HG03103 (cell line): ENCODE measurements around the gene CEPT1.
"Not testable (repeated sequence)": the region's sequence is repeated elsewhere in the genome, so short reads cannot be mapped to it uniquely, and the experiment has no call there.

Experiments
- ATAC-seq: cut with Tn5 transposase; IDR thresholded peaks from one replicate; pipeline ENCODE4 v1.9.1; 2021; ENCODE audit warnings: low read depth; ENCODE audit not compliant: unreplicated experiment

The CEPT1 gene

DNA sequence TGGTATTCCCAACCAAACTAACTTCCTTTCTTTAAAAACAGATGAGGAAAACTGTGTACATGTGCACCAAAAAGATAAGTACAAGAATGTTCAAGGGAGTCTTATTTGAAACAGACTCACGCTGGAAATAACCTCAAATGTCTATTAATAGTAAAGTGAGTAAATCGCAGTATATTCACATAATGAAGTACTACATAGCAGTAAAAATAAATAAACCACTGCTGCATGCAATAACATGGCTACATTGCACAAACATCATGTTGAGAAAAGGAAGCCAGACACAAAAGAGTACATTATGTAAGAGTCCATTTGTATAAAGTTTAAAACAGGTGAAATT, 65.7 kb downstream of the CEPT1 start:
- ATAC-seq: no peak

GRCh38 chr1:111208921-111209320, 68.9 kb downstream of the CEPT1 start:
- no peak for ATAC-seq

- ATAC-seq: no peak
Measured at GRCh38 chr1:111209622-111210021, 69.6 kb downstream of the CEPT1 start.

- ATAC-seq: no peak
Measured at GRCh38 chr1:111211921-111212320, 71.9 kb downstream of the CEPT1 start.

DNA sequence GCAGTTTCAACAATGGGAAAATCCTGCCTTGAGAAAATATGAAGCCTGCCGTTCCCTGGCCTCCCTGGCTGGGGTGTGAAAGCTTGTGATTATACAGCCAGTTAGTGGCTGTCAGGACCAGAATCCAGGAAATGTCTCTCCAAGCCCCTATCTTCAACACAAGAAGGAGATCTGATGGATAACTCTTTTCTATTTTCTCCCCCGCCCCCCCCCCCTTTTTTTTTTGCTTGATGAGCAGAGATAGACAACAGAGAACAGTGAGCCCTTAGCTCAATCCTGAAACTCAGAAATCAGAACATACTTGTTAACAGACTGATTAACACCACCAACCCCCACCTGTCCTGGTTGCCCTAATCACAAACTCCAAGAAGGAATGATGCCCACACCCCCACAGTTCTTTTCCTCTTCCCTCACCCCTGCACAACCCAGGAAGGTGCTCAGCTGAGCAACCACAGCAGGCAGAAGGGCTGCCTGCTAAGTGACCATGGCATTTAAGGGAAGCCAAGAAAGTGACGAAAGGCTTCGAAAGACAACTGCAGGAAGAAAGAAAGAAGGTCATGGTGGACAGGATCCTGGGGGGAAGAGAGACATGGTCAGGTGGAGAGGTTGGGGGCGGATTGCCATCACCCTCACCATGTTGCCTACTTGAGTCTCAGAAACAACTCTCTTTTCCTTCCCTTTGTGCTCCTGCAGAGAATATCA, 72.8 kb downstream of the CEPT1 start:
- ATAC-seq: no peak

DNA sequence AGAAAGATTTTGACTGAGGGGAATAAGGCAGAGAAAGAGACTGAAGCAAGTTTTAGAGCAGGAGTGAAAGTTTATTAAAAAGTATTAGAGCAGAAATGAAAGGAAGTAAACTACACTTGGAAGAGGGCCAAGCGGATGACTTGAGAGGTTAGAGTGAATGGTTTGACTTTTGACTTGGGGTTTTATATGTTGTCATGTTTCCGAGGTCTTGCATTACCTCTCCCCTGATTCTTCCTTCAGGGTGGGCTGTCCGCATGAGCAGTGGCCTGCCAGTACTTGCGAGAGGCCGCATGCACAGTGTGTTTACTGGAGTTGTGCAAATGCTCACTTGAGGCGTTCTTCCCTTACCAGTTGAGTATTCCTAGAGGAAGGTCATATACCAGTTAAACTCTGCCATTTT, 73.4 kb downstream of the CEPT1 start:
- ATAC-seq: no peak

DNA sequence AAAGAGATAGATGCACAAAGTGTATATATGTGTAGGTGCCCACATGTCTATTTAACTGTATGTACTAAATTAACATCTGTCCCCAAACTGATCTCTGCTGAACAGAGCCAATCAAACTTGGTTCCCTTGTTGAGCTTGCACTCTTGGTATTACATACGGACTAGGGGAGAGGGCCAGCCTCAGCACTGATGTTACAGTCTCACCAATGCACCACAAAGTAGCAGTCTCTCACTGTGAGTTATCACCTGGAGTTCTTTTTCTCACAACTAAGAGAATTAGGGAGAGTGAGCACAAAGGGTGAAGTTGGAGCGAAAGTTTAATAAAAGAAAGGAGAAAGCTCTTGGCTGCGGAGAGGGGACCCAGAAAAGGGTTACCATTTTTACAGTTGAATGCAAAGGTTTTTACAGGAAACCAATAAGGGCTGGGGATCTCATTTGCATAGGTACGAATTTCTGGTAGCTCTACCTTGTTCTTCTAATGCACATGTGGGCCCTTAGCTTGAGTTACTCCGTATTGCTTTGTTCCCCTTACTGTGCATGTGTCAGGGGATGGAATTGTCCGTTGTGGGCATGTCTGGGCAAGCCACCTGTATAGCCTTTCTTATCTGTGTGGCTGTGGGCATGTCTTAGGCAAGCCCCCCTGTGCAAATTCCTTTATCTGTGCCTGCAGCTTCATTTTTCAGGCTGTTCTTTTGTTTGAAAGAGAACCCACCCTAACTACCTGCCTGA, 74.2 kb downstream of the CEPT1 start:
- no peak for ATAC-seq

DNA sequence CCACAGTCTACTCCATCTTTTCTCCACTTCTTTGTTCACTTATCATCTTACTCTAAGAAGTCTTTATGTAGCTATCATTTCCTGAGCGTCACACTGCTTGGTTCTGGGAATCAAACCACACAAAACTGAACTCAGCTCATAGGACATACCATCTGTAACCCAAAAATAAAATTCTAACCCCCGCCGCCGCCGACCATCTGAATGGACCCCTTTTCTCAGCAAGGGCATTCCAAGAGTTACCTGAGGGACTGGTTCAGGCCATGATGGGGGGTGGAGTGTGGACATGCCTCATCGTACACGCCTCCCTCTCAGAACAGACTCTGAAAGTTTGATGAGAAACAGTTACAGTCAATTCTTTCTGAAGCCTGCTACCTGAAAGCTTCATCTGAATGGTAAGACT, 74.9 kb downstream of the CEPT1 start:
- no peak for ATAC-seq

DNA sequence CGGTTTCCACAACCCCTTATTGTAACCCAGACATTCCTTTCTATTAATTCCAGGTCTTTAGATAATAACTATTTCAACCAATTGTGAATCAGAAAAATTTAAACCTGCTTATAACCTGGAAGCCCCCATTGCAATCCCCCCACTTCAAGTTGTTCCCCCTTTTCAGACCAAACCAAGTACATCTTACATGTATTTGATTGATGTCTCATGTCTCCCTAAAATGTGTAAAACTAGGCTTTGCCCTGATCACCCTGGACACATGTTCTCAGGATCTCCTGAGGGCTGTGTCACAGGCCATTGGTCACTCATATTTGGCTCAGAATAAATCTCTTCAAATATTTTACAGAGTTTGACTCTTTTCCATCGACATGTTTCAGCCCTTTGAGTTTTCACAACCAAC, 75.3 kb downstream of the CEPT1 start:
- not testable (repeated sequence) for ATAC-seq

- ATAC-seq: no peak
Measured at GRCh38 chr1:111216751-111217150, 76.7 kb downstream of the CEPT1 start.

- no peak for ATAC-seq
Measured at GRCh38 chr1:111217183-111217910, 77.3 kb downstream of the CEPT1 start.

DNA sequence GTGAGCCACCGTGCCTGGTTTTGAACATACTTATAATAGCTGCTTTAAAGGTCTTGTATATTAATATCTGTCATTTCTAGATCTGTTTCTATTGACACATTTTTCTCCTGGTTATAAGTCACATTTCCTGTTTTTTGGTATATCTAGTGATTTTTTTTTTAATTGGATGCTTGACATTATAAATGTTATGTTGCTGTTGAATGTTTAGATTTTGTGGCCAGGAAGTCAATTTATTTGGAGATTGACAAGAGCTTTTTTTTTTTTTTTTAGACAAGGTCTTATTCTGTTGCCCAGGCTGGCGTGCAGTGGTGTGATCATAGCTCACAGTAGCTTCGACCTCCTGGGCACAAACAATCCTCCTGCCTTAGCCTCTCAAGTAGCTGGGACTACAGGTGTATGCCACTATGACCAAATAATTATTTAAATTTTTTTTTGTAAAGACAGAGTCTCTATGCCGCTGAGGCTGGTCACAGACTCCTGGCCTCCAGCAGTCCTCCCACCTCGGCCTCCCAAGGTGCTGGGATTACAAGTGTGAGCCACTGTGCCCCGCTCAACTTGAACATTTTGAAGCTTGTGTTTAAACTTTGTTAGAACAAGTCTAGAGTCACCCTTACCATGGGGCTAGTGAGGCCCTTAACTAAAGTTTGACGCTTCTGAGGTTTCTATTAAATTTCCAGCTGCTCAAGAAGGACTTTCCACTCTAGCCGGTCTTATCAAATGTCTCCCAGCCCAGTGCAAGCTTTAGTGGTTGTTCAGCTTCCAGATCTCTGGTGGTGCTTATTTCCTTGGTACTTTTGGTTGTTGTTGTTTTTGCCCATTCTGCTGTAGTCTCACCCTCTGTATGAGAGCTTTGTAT, 78.9 kb downstream of the CEPT1 start:
- no peak for ATAC-seq

DNA sequence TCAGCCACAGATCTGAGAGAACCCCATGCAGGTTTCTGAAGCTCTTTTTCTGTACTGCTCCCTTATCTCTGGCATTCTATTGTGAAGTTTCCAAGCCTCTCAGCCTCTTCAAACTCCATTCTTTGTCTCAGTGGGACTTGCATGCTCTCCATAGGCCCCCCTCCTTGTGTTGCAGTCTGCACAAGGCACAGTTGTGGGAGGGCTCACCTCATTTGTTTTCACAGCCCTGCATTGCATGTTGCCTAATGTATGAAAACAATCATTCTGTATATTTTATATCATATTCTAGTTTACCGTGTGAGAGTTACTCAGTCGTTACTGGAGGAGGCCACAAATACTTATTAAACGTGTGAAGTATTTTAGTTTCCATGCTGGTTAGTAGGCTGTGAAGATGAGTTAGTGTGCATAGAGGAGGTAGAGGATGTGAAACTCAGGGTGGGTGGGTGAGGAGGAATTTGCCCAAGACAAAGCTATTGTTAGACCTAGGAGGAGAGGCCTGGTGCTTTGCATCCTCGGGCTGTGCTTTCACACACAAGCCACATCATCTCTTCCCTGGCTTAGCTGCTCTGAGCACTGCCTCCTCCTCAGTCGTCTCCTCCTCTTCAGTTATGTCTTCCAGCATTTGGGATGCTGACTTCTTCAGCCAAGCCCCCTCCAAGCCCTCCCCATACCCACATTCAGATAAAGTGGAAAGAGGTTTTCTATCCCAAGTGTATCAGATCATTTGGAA, 79.7 kb downstream of the CEPT1 start:
- ATAC-seq: no peak

GRCh38 chr1:111220302-111220890, 80.4 kb downstream of the CEPT1 start:
- no peak for ATAC-seq

- no peak for ATAC-seq
Measured at GRCh38 chr1:111221276-111221632, 81.2 kb downstream of the CEPT1 start.

DNA sequence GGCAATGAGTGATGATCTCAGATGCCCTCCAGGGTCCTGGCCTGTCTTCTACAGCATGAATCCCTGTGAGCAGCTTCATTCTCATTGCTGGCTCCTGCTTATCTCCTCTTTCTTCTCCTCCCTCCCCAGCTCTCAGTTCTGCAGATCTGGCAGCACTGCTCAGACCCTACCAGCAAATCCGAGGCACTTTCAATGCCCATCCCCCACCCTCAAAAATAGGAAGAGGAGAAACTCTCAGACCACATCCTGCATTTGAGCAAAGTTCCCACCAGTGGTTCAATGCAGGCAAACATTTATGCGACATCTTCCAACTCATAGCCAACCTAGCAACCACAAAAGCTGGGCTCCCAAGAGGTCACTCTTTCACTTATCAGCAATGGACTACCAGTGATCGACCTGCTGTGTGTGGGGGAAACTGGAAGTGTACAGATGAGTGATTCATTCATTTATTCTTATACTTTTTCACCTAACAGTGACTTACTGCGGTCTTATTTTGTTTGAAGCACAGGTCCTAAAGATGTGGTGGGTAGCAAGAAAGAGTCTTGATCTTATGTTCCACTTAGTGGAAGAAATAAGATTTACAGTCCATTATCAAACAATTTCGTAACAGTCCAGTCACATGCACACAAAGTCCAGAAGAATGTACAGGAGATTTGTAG, 81.7 kb downstream of the CEPT1 start:
- ATAC-seq: peak; percentile 49

DNA sequence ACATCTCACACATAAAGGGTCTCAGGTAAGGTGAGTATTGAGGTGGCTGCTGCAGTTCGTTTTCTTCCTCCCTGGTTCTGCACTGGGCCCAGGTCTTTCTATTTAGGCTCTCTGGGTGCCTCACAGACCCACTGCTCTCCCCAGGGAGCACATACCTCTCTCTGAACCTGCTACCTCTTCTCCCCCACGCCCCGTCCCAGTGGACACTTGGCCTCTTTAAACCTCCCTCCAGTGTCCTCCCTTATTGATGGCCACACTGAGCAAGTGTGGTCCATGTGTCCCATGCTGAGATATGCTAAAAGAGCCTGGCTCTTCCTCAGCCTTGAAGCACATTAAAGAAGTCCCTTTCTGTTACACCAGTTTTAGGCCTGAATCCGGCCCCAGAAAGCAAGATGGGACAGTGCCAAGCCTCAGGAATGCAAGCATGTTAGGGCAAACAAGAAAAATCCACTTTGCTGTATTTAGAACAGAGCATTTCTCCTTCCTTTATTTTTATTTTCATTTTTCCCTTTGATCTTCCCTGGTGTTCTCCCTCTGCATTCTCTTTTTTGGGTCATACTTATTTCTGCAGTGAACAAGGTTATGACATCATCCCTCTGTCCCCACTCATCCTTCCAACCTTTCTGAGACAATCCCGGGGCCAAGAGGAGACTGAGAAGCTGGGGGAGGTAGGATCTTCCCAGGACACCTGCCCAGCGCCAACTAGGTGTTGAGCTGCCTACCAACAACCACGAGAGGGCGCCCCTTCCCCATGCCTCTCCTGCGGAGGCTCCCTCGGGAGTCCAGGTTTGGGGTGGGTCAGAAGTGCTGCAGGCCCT, 82.5 kb downstream of the CEPT1 start:
- ATAC-seq: no peak

DNA sequence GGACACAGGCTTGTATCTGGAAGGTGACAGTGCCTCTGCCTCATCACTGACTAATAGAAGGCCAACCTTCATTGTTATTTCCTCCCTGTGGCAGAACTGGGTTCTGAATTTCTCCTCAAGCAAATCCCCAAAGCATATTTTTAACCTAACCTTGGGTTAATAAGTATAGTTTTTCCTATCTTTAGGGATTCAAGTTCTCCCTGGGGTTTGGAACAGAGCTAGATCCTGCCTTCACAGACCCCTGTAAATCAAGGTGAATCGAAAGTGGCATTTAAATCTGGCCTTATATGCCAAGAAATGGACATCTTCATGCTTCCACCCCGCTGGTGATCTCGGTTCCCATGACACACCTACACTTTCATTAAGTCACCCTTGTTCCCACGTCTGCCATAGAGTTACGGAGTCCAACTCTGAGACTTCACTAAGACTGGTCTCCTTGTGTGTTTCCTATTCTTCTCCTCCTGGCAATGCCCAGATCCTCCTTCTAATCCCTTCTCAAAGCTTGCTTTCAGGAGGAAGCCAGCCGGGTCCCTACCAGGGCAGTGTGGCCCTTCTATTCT, 83.2 kb downstream of the CEPT1 start:
- no peak for ATAC-seq
